Endothelial cell of umbilical vein (primary cell): ENCODE measurements around the gene DOCK7. TPM values are rescaled to one million over a fixed set of nuclear protein-coding genes. Genes with fewer than 3 reads are reported as not detected.

ENCODE experiments used
- BruUV-seq: library from RNA; stranded (reverse); fragments of 400-500 nt; replicated peaks from 2 replicates; lab custom pipeline; 2021; lab: Mats Ljungman, UMichigan
- CTCF ChIA-PET: fragments of 300-600, 350-600 bp; sonication (Branson Sonifier 250); formaldehyde crosslinking; loops from one replicate; lab custom pipeline; 2021; ENCODE audit warnings: antibody characterized with exemption, inconsistent platforms; lab: Charles Lee
- POLR2A ChIA-PET: fragments of 300-600, 350-600 bp; sonication (Branson Sonifier 250); formaldehyde crosslinking; loops from one replicate; lab custom pipeline; 2021; ENCODE audit warnings: antibody characterized with exemption, inconsistent platforms; lab: Charles Lee
- DNase-seq: peaks from one replicate; pipeline ENCODE4 v3.0.0-alpha.2; 2011; ENCODE audit warnings: low read depth, low spot score
- FAIRE-seq: peaks from 2 replicates; lab custom pipeline; 2011; peaks lifted over from hg19 to GRCh38; lab: Jason Lieb, UNC
- H2AFZ ChIP-seq: 2 replicates; pipeline ENCODE4 v1.6.0; 2012; ENCODE audit warnings: low read depth, low read length, control low read depth, inconsistent platforms
- H3K27ac ChIP-seq: 2 replicates; pipeline ENCODE4 v1.5.1; 2011; ENCODE audit warnings: low read depth, mild to moderate bottlenecking, control low read depth, low read length, moderate library complexity; ENCODE audit not compliant: insufficient read depth
- H3K27me3 ChIP-seq, 2 experiments: 2 replicates each; pipeline versions ENCODE4 v1.6.0 to v1.6.1; 2011; ENCODE audit warnings: low read length in 2 of 2, mixed read lengths in 1 of 2; ENCODE audit not compliant: control insufficient read depth in 2 of 2, insufficient read depth in 2 of 2
- H3K36me3 ChIP-seq, 2 experiments: 2 replicates in 1 of 2; 3 replicates in 1 of 2; pipeline ENCODE4 v1.5.1; 2011; ENCODE audit warnings: low read length in 2 of 2, mild to moderate bottlenecking in 1 of 2, moderate library complexity in 1 of 2; ENCODE audit not compliant: control insufficient read depth in 2 of 2, insufficient read depth in 2 of 2; ENCODE audit errors: extremely low read depth in 1 of 2
- H3K4me1 ChIP-seq: 3 replicates; pipeline ENCODE4 v1.5.1; 2011; ENCODE audit warnings: mild to moderate bottlenecking, low read length; ENCODE audit not compliant: control insufficient read depth, insufficient read depth; ENCODE audit errors: extremely low read depth
- H3K4me2 ChIP-seq: 2 replicates; pipeline ENCODE4 v1.6.1; 2011; ENCODE audit warnings: low read length, control low read depth, mixed read lengths; ENCODE audit not compliant: insufficient read depth
- H3K4me3 ChIP-seq, 3 experiments: fragments of 200-600 bp in 1 of 3; sonication (generic), shearing (Covaris generic) in 1 of 3; replicated peaks in 1 of 3; 2 replicates each; pipeline ENCODE4 v1.5.1; 2011 to 2016; ENCODE audit warnings: control low read depth in 3 of 3, low read length in 3 of 3, mild to moderate bottlenecking in 2 of 3, inconsistent platforms in 1 of 3, low read depth in 1 of 3, moderate library complexity in 1 of 3; ENCODE audit not compliant: insufficient read depth in 1 of 3
- H3K79me2 ChIP-seq: 2 replicates; pipeline ENCODE4 v1.6.0; 2012; ENCODE audit warnings: low read length, inconsistent platforms; ENCODE audit not compliant: control insufficient read depth, insufficient read depth
- H3K9ac ChIP-seq: replicated peaks from 2 replicates; pipeline ENCODE3; 2011; ENCODE audit warnings: low read length, control low read depth; ENCODE audit not compliant: insufficient read depth; ENCODE audit errors: extremely low read depth
- H3K9me1 ChIP-seq: replicated peaks from 3 replicates; pipeline ENCODE4 v1.6.0; 2011; ENCODE audit warnings: mild to moderate bottlenecking, low read length; ENCODE audit not compliant: control insufficient read depth, insufficient read depth; ENCODE audit errors: extremely low read depth
- H3K9me3 ChIP-seq: replicated peaks from 2 replicates; pipeline ENCODE4 v1.5.1; 2012; ENCODE audit warnings: low read length, inconsistent platforms; ENCODE audit not compliant: control insufficient read depth, insufficient read depth
- H4K20me1 ChIP-seq: replicated peaks from 2 replicates; pipeline ENCODE3; 2011; ENCODE audit warnings: mild to moderate bottlenecking, low read length; ENCODE audit not compliant: control insufficient read depth, insufficient read depth; ENCODE audit errors: extremely low read depth
- CTCF ChIP-seq, 2 donors: IDR thresholded peaks; 1 replicate in 1 of 2; 2 replicates in 1 of 2; pipeline ENCODE4 v1.5.1; 2011; ENCODE audit warnings: low read length in 2 of 2, mild to moderate bottlenecking in 2 of 2, moderate library complexity in 2 of 2, control low read depth in 1 of 2, inconsistent platforms in 1 of 2, low read depth in 1 of 2; ENCODE audit not compliant: insufficient read depth in 1 of 2; ENCODE audit errors: extremely low read depth in 1 of 2
- EZH2 ChIP-seq: IDR thresholded peaks from 2 replicates; pipeline ENCODE4 v1.6.1; 2012; ENCODE audit warnings: borderline replicate concordance, low read depth, mild to moderate bottlenecking, moderate library complexity, low read length, inconsistent platforms; ENCODE audit not compliant: severe bottlenecking
- FOS ChIP-seq: IDR thresholded peaks from 2 replicates; pipeline ENCODE4 v1.6.1; 2011; ENCODE audit warnings: mild to moderate bottlenecking, low read length, moderate library complexity, borderline replicate concordance; ENCODE audit not compliant: insufficient read depth
- GATA2 ChIP-seq: IDR thresholded peaks from 2 replicates; pipeline ENCODE4 v1.7.0; 2011; ENCODE audit warnings: low read depth, mild to moderate bottlenecking, moderate library complexity, mixed read lengths, low read length; ENCODE audit not compliant: insufficient read length, insufficient read depth
- JUN ChIP-seq: IDR thresholded peaks from 2 replicates; pipeline ENCODE4 v1.6.1; 2011; ENCODE audit warnings: borderline replicate concordance, low read depth; ENCODE audit not compliant: insufficient read length, insufficient read depth
- MAX ChIP-seq: IDR thresholded peaks from 2 replicates; pipeline ENCODE4 v1.6.1; 2011; ENCODE audit not compliant: insufficient read depth, insufficient read length
- MYC ChIP-seq: IDR thresholded peaks from one replicate; pipeline ENCODE4 v1.6.1; 2011; ENCODE audit warnings: mild to moderate bottlenecking, low read depth, low read length
- POLR2A ChIP-seq: IDR thresholded peaks from 2 replicates; pipeline ENCODE4 v1.6.1; 2012; ENCODE audit warnings: low read depth, mild to moderate bottlenecking, control low read depth, low read length
- POLR2AphosphoS5 ChIP-seq: IDR thresholded peaks from 2 replicates; pipeline ENCODE4 v1.6.1; 2012; ENCODE audit warnings: low read depth, mild to moderate bottlenecking, control low read depth, low read length, moderate library complexity; ENCODE audit not compliant: insufficient read depth
- dilution Hi-C: fragments of 300-500 bp; cut with MboI; formaldehyde crosslinking; loops from one replicate; pipeline ENCODE4 v1.15.0; 2019; ENCODE audit warnings: low sequenced_read_pairs; ENCODE audit not compliant: extremely low pct_ligation_motif_present
- intact Hi-C: fragments of 100-400 bp; cut with micrococcal nuclease; formaldehyde crosslinking; loops from one replicate; pipeline ENCODE4 v1.10.0; 2022
- polyA plus RNA-seq, 4 experiments: library from polyadenylated mRNA; depleted of rRNA in 3 of 4; stranded (reverse) in 3 of 4; unstranded in 1 of 4; fragments of >200 nt; gene quantifications; 2 replicates each; pipeline versions ENCODE4 v1.2.1 to v1.2.3, GENCODE V29; 2011 to 2012; ENCODE audit warnings: missing spikeins in 1 of 4
- total RNA-seq: library from RNA; stranded (reverse); gene quantifications from 2 replicates; pipeline ENCODE4 v1.2.3, GENCODE V29; 2021

DOCK7 gene
- total and polyA plus RNA-seq, 2 donors (not counting 3 experiments of a cell fraction or from before 2014, with no cell fraction given) = 9.4 to 31.9 TPM

GRCh38 chr1:62726011-62726442 is 37.8 kb upstream of the DOCK7 start:
- H4K20me1 ChIP-seq = no peaks in the 10 kb centered on the region
- CTCF ChIA-PET = interaction anchor here (1.0 to 1.5 kb wide), 2 partner anchors 216 to 218 kb away, joined by 3 to 4 read pairs; no protein-coding TSS in a partner anchor
- H3K4me3 ChIP-seq = no peak overlapping the region
- H3K79me2 ChIP-seq = no peaks in the 10 kb centered on the region
- BruUV-seq = no TSS peak
- DNase-seq (no peak), FAIRE-seq (no peak)
- no peak overlapping the region for H3K4me2 ChIP-seq
- dilution Hi-C loops = no loop called here
- peaks cover 19 to 24% of the 10 kb centered on the region in 2 experiments for H3K27me3 ChIP-seq
- no peak overlapping the region for H3K9ac ChIP-seq
- no peaks in the 10 kb centered on the region for H3K9me1 ChIP-seq
- H3K36me3 ChIP-seq = no peaks in the 10 kb centered on the region
- TF ChIP-seq FOS = no peak
- no peak for TF ChIP-seq JUN
- H2AFZ ChIP-seq = no peak overlapping the region
- H3K9me3 ChIP-seq = no peaks in the 10 kb centered on the region
- POLR2A ChIA-PET = no interaction called here
- intact Hi-C loops = no loop called here
- H3K27ac ChIP-seq = no peak overlapping the region
- H3K4me1 ChIP-seq = peaks cover 3% of the 10 kb centered on the region

DNA sequence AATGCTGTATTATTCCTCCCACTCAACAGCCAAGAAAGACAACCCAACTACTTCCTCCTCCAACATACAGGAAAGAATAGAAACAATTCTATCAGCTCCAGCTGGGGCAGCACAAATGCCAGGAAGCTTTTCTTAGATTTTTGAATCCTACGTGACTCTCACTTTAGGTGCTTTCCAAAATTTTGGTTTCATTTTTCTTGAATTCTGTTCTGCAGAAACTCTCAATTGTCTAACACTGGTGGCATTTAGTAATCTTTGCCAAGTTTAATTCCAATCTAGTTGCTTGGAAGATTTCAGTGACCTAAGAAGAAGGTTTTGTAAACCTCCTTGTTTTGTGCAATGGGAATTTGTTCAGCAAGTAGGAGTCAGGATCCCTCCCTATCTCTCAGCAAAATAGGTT is 37.1 kb upstream of the DOCK7 start:
- POLR2A ChIA-PET = no interaction called here
- peak; percentile 53 for DNase-seq
- Histone ChIP-seq H3K27ac (no peak overlapping the region), H3K4me1 (peaks cover 7% of the 10 kb centered on the region), H3K9me1 (no peaks in the 10 kb centered on the region), H3K79me2 (no peaks in the 10 kb centered on the region), H3K9ac (no peak overlapping the region), H3K4me3 (no peak overlapping the region), H3K27me3 (peaks cover 19 to 22% of the 10 kb centered on the region in 2 experiments), H3K4me2 (peak overlapping the region; percentile 26), H2AFZ (no peak overlapping the region), H4K20me1 (no peaks in the 10 kb centered on the region), H3K36me3 (no peaks in the 10 kb centered on the region), H3K9me3 (no peaks in the 10 kb centered on the region)
- dilution Hi-C loops = no loop called here
- peak; percentile 73 for FAIRE-seq
- TF ChIP-seq EZH2 (no peak), POLR2AphosphoS5 (no peak), MAX (no peak), POLR2A (no peak), CTCF (IDR thresholded peaks at IDR 0.05; ENCODE audit: extremely low read depth in 1 of 2, insufficient read depth in 1 of 2, low read depth in 1 of 2, low read length in 2 of 2) (no peak), JUN (no peak), FOS (no peak), GATA2 (no peak), MYC (no peak)
- intact Hi-C loops = no loop called here
- no TSS peak for BruUV-seq
- CTCF ChIA-PET = interaction anchor here (0.9 to 2.9 kb wide), 5 partner anchors 9 to 240 kb away, joined by 3 to 8 read pairs (median 4); no protein-coding TSS in a partner anchor
